HepG2 (cell line): ENCODE results near the gene AMPD2.

Source experiments
- SP2 ChIP-seq: sonication (generic); formaldehyde crosslinking; IDR thresholded peaks from 2 replicates; pipeline ENCODE4 v1.5.1; 2020; ENCODE audit warnings: mild to moderate bottlenecking, missing genetic modification reagents
- TMF1 ChIP-seq: sonication (generic); formaldehyde crosslinking; IDR thresholded peaks from 2 replicates; pipeline ENCODE4 v1.8.1; 2022; ENCODE audit warnings: low read depth, missing genetic modification reagents
- TF ChIP-seq, protein P1 (sequence below): sonication (generic); formaldehyde crosslinking; IDR thresholded peaks from 2 replicates; pipeline ENCODE4 v1.5.0; 2020; ENCODE audit warnings: mild to moderate bottlenecking, missing genetic modification reagents, moderate library complexity

DNA sequence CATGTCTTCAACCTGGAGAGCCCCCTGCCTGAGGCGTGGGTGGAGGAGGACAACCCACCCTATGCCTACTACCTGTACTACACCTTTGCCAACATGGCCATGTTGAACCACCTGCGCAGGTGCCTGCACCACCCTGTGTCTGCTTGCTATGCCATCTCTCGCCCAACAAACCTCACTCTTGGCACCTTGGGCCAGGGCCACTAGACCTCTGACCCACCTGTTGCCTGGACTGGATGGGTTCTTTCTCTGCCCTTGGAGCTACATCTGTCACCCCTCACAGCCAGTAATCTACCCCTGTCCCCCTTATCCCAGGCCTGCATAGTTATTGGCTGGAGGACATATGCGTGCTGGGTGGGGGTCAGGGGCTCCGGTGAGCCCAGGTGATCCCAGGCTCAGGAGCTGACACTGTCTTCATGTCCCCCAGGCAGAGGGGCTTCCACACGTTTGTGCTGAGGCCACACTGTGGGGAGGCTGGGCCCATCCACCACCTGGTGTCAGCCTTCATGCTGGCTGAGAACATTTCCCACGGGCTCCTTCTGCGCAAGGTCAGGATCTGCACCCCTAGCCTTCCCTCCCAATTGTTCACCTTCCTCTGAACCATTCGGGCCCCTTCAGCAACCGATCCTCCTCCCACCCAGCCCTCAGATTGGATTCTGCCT lies 9.9 kb downstream of the AMPD2 start:
- TF ChIP-seq, protein P1, sequence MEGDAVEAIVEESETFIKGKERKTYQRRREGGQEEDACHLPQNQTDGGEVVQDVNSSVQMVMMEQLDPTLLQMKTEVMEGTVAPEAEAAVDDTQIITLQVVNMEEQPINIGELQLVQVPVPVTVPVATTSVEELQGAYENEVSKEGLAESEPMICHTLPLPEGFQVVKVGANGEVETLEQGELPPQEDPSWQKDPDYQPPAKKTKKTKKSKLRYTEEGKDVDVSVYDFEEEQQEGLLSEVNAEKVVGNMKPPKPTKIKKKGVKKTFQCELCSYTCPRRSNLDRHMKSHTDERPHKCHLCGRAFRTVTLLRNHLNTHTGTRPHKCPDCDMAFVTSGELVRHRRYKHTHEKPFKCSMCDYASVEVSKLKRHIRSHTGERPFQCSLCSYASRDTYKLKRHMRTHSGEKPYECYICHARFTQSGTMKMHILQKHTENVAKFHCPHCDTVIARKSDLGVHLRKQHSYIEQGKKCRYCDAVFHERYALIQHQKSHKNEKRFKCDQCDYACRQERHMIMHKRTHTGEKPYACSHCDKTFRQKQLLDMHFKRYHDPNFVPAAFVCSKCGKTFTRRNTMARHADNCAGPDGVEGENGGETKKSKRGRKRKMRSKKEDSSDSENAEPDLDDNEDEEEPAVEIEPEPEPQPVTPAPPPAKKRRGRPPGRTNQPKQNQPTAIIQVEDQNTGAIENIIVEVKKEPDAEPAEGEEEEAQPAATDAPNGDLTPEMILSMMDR (CRISPR knock-in tag), result no peak
- no peak for TF ChIP-seq SP2
- no peak for TF ChIP-seq TMF1 (CRISPR knock-in tag)
